A673 (cell line): Measurements from ENCODE around the gene SNTG2.

Source experiments
- CTCF ChIP-seq: fragments of 300-800, 200-600 bp; sonication (generic); conservative IDR thresholded peaks from 2 replicates; pipeline ENCODE4 v1.5.1; 2017; ENCODE audit warnings: low read depth, mild to moderate bottlenecking, antibody characterized with exemption, low read length, moderate library complexity, mixed read lengths
- EZH2 ChIP-seq: fragments of 200-600 bp; sonication (generic); IDR thresholded peaks from 2 replicates; pipeline ENCODE4 v1.6.1; 2017; ENCODE audit warnings: borderline replicate concordance, low read depth, mild to moderate bottlenecking, mixed read lengths, antibody characterized with exemption, low read length; ENCODE audit not compliant: poor library complexity, severe bottlenecking

GRCh38 chr2:1348789-1349188 is 398.1 kb downstream of the SNTG2 start:
- TF ChIP-seq CTCF (no peak), EZH2 (no peak)
